Measurements from ENCODE around the gene AS3MT.

GRCh38 chr10:102948176-102948575 is 78.9 kb downstream of the AS3MT start:
- TF ChIP-seq CTCF (IDR thresholded peaks at IDR 0.05) (no peak), POLR2A (IDR thresholded peaks at IDR 0.05) (no peak)

Data from breast epithelium (tissue), 3 donors.